HEK293T (cell line): ENCODE measurements around the gene TTLL11.

Experiments used
- CTCF ChIA-PET: fragments of 350-600 bp; formaldehyde crosslinking; extraction: SDS; loops from one replicate; lab custom pipeline; 2021; ENCODE audit warnings: antibody characterized with exemption, inconsistent platforms; lab: Yijun Ruan, JAX
- POLR2A ChIA-PET: fragments of 350-600 bp; formaldehyde crosslinking; extraction: SDS; loops from one replicate; lab custom pipeline; 2020; ENCODE audit warnings: antibody characterized with exemption, inconsistent platforms; lab: Yijun Ruan, JAX
- DNase-seq: peaks from one replicate; pipeline ENCODE4 v3.0.0; 2012; ENCODE audit warnings: mixed read lengths; ENCODE audit errors: extremely low spot score
- ARNT ChIP-seq: fragments of 450-650 bp; IDR thresholded peaks from 2 replicates; pipeline ENCODE4 v1.6.1; 2017; ENCODE audit warnings: mild to moderate bottlenecking
- BHLHE40 ChIP-seq: fragments of 450-650 bp; IDR thresholded peaks from 2 replicates; pipeline ENCODE4 v1.6.1; 2016; ENCODE audit warnings: mild to moderate bottlenecking, moderate library complexity, borderline replicate concordance
- CTBP1 ChIP-seq: fragments of 450-650 bp; IDR thresholded peaks from 2 replicates; pipeline ENCODE4 v1.6.1; 2016; ENCODE audit warnings: borderline replicate concordance
- ELF4 ChIP-seq: fragments of 450-650 bp; IDR thresholded peaks from 2 replicates; pipeline ENCODE4 v1.6.1; 2017; ENCODE audit warnings: antibody characterized with exemption
- FOXA1 ChIP-seq: fragments of 450-650 bp; IDR thresholded peaks from 2 replicates; pipeline ENCODE4 v1.6.1; 2016; ENCODE audit warnings: mild to moderate bottlenecking
- FOXK2 ChIP-seq: fragments of 450-650 bp; IDR thresholded peaks from 2 replicates; pipeline ENCODE4 v1.6.1; 2016; ENCODE audit warnings: mild to moderate bottlenecking
- FOXM1 ChIP-seq: fragments of 450-650 bp; IDR thresholded peaks from 2 replicates; pipeline ENCODE4 v1.6.1; 2017; ENCODE audit warnings: mild to moderate bottlenecking, borderline replicate concordance
- HDGF ChIP-seq: fragments of 450-650 bp; IDR thresholded peaks from 2 replicates; pipeline ENCODE4 v1.6.1; 2017; ENCODE audit warnings: antibody characterized with exemption, borderline replicate concordance
- L3MBTL2 ChIP-seq: fragments of 450-650 bp; conservative IDR thresholded peaks from 2 replicates; pipeline ENCODE4 v1.6.1; 2016; ENCODE audit warnings: mild to moderate bottlenecking
- LEF1 ChIP-seq: fragments of 450-650 bp; IDR thresholded peaks from 2 replicates; pipeline ENCODE4 v1.6.1; 2017; ENCODE audit warnings: mild to moderate bottlenecking, borderline replicate concordance
- NFRKB ChIP-seq: fragments of 450-650 bp; IDR thresholded peaks from 2 replicates; pipeline ENCODE4 v1.6.1; 2016; ENCODE audit warnings: mild to moderate bottlenecking, moderate library complexity
- SP1 ChIP-seq: fragments of 450-650 bp; IDR thresholded peaks from 2 replicates; pipeline ENCODE4 v1.6.1; 2017
- SUZ12 ChIP-seq: fragments of 450-650 bp; IDR thresholded peaks from 2 replicates; pipeline ENCODE4 v1.6.1; 2016; ENCODE audit warnings: mild to moderate bottlenecking
- TARDBP ChIP-seq: fragments of 450-650 bp; IDR thresholded peaks from 2 replicates; pipeline ENCODE4 v1.6.1; 2016
- ZNF384 ChIP-seq: fragments of 450-650 bp; IDR thresholded peaks from 2 replicates; pipeline ENCODE4 v1.6.1; 2016
- TF ChIP-seq, protein P1 (sequence below): fragments of 450-650 bp; IDR thresholded peaks from 2 replicates; pipeline ENCODE4 v1.6.1; 2016

The TTLL11 gene

DNA sequence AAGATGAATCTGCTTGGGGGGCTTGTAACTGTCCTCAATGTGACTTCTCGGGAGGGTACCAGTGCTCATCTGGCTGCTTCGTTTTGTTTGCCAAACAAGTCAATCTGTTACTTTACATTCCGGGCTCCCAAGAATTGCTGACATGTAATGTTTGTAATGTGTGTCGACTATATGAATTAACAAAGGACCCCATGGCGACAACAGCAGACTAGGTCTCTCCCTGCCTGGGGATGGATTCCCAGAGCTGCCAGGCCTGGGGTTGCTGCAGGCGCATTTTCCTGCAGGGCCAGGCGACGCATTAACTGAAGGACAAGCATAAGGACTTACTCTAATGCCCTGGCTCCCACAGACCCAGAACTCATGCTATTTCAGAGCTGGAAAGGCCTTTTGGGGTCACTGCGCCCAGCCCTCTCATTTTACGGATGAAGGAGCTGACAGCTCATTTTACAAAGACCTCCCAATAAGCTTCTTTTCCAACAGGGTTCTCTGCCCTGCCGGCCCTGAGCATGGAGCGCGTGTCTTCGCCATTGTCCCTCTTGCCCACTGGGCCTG is 214.8 kb downstream of the TTLL11 start:
- ChIA-PET POLR2A (no interaction called here), CTCF (no interaction called here)
- no peak for DNase-seq
- TF ChIP-seq ARNT (no peak), FOXA1 (no peak), SUZ12 (no peak), SP1 (no peak), HDGF (no peak), BHLHE40 (no peak), FOXK2 (no peak), CTBP1 (no peak), FOXM1 (no peak), LEF1 (no peak), ZNF384 (no peak), NFRKB (no peak), ELF4 (no peak)
- TF ChIP-seq, protein P1, sequence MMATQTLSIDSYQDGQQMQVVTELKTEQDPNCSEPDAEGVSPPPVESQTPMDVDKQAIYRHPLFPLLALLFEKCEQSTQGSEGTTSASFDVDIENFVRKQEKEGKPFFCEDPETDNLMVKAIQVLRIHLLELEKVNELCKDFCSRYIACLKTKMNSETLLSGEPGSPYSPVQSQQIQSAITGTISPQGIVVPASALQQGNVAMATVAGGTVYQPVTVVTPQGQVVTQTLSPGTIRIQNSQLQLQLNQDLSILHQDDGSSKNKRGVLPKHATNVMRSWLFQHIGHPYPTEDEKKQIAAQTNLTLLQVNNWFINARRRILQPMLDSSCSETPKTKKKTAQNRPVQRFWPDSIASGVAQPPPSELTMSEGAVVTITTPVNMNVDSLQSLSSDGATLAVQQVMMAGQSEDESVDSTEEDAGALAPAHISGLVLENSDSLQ = no peak

DNA sequence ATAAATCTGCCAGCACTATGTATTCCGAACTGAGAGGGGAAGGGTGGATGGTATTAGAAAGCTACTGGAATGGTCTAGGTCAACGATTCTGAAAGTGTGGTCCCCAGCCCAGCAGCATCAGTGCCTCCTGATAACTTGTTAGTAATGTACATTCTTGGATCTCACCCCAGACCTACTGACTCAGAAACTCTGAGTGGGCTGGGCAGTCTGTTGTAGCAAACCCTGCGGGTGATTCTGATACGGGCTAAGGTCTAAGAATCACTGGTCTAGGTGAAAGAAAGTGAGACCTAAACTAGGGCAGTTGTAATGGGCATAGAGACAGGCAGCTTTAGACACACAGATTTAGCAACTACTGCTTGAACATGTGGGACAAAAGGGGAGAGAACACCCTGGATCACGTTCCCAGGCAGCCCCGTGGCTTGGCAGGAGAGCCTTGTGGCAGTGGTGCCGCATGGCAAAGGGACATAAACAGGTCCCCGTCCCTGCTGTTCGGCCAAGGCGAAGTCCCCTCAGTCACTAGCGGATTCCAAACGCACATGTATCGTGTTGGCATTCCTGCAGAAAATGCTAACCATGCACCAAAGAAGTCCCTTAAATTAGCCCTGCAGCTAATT is 216.3 kb downstream of the TTLL11 start:
- no peak for DNase-seq
- TF ChIP-seq ELF4 (no peak), NFRKB (no peak), L3MBTL2 (no peak), SP1 (no peak), CTBP1 (no peak), HDGF (no peak), FOXA1 (no peak), TARDBP (no peak)
- ChIA-PET POLR2A (no interaction called here), CTCF (no interaction called here)

- DNase-seq = no peak
- ChIA-PET POLR2A (no interaction called here), CTCF (no interaction called here)
- no peak for TF ChIP-seq L3MBTL2
- TF ChIP-seq FOXM1 = no peak
- TF ChIP-seq FOXK2 = no peak
Observed at GRCh38 chr9:121876255-121876654, 216.9 kb downstream of the TTLL11 start.

- ChIA-PET CTCF (no interaction called here), POLR2A (no interaction called here)
- TF ChIP-seq ARNT (no peak), FOXK2 (no peak), ELF4 (no peak), SUZ12 (no peak), FOXM1 (no peak), HDGF (no peak), FOXA1 (no peak), TARDBP (no peak), LEF1 (no peak), L3MBTL2 (no peak)
- TF ChIP-seq, protein P1 = no peak
- DNase-seq = no peak
Observed at GRCh38 chr9:121874524-121874923, 218.6 kb downstream of the TTLL11 start.

DNA sequence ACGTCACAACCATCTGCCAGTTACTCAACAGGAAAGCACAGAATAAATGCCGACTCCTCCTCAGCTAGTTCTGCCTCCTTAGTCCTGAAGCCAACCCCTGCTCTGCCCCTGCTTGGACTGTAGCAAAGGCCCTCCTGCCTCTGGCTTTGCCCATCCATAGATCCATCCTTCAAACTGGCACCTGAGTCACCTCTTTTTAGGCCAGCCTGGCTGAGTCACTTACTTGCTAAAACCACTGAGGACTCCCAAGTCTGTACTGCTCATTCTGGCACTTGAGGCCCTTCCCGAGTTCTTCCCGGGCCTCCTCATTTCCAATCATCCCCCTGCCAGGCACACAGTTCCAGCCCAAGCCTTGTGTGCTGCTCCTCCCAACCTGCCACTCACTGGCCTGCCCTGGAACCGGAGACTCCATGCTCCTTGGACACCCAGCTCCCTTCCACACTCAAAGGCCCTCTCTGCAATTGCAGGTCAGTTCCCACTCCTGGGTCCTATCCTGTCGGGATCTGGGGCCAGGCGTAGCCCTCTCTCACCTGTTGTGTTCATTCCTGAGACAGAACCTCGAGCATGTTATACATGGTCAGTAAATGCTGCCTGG is 221.6 kb downstream of the TTLL11 start:
- DNase-seq = no peak
- POLR2A ChIA-PET = no interaction called here
- TF ChIP-seq ARNT (no peak), L3MBTL2 (no peak), FOXM1 (no peak), TARDBP (no peak), BHLHE40 (no peak), SP1 (no peak), CTBP1 (no peak), ELF4 (no peak), FOXK2 (no peak), FOXA1 (no peak), SUZ12 (no peak), HDGF (no peak), NFRKB (no peak), LEF1 (no peak)
- TF ChIP-seq, protein P1 = no peak

GRCh38 chr9:121870271-121870670 is 222.8 kb downstream of the TTLL11 start:
- DNase-seq = no peak
- CTCF ChIA-PET = no interaction called here
- POLR2A ChIA-PET = no interaction called here
- TF ChIP-seq ELF4 (no peak), FOXA1 (no peak), FOXK2 (no peak), CTBP1 (no peak), FOXM1 (no peak), NFRKB (no peak), HDGF (no peak), LEF1 (no peak)

More for the DNA sequence above, 221.6 kb downstream of the TTLL11 start:
- CTCF ChIA-PET = no interaction called here

DNA sequence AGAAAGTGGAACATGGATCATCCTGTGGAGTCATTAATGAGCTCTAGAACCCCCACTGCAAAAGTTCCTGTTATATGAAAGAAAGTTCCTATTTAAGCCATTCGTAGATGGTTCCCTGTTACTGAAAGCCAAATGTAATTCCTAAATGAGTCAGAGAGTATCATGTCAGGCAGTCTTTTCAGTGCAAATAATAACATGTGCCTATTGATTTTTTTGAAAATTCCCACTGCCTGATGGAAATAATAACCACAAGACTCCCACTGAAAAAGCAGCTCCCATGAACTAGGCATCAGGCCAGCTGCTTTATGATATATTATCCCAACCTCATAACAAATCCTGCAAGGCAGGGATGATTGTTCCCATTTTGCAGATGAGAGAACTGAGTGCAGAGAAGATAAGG is 224.5 kb downstream of the TTLL11 start:
- TF ChIP-seq SUZ12 (no peak), CTBP1 (no peak), SP1 (no peak), ELF4 (no peak), ARNT (no peak), L3MBTL2 (no peak), NFRKB (no peak), TARDBP (no peak), FOXA1 (no peak), BHLHE40 (no peak)
- TF ChIP-seq, protein P1 = no peak
- CTCF ChIA-PET = interaction anchor here (1.0 kb wide), 1 partner anchor 18 kb away, joined by 3 read pairs; no protein-coding TSS in a partner anchor
- no peak for DNase-seq

More for the DNA sequence above, 224.5 kb downstream of the TTLL11 start:
- POLR2A ChIA-PET = no interaction called here
